KOPT-K1 (cell line): Measurements from ENCODE around the gene CCL18.
"Not testable (repeated sequence)": the region's sequence is repeated elsewhere in the genome, so short reads cannot be mapped to it uniquely, and the experiment has no call there.

Experiments
- H3K27ac ChIP-seq: fragments of 200-600 bp; sonication (generic); 2 replicates; pipeline ENCODE4 v1.5.1; 2016; ENCODE audit warnings: antibody characterized with exemption, mild to moderate bottlenecking, low read depth, low read length; ENCODE audit not compliant: poor library complexity, severe bottlenecking
- H3K36me3 ChIP-seq: fragments of 200-600 bp; sonication (generic); 2 replicates; pipeline ENCODE4 v1.5.1; 2017; ENCODE audit warnings: antibody characterized with exemption, mild to moderate bottlenecking, low read length, moderate library complexity; ENCODE audit not compliant: insufficient read depth
- H3K9me3 ChIP-seq: fragments of 200-600 bp; sonication (generic); 2 replicates; pipeline ENCODE4 v1.5.1; 2017; ENCODE audit warnings: antibody characterized with exemption, low read length, mild to moderate bottlenecking; ENCODE audit not compliant: insufficient read depth, poor library complexity, severe bottlenecking

CCL18 gene

DNA sequence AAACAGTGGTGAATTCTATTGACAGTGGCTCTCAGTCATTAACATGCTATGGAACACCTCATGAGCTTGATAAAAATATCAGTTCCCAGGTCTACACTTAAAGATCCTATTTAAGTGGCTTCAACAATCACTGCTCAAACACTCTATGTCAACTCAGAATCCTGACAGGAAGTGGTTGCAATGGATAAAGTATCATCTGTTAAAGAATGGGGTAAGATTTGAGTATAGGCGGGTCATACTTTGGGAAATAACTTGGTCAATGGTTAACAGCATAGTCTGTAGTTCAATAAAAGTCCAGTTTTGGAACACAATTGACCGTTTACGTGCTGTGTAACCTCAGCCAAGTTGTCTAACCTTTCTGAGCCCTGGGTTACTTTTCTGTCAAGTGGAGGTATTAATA, 23.4 kb downstream of the CCL18 start:
- not testable (repeated sequence) for H3K36me3 ChIP-seq, H3K9me3 ChIP-seq, H3K27ac ChIP-seq

DNA sequence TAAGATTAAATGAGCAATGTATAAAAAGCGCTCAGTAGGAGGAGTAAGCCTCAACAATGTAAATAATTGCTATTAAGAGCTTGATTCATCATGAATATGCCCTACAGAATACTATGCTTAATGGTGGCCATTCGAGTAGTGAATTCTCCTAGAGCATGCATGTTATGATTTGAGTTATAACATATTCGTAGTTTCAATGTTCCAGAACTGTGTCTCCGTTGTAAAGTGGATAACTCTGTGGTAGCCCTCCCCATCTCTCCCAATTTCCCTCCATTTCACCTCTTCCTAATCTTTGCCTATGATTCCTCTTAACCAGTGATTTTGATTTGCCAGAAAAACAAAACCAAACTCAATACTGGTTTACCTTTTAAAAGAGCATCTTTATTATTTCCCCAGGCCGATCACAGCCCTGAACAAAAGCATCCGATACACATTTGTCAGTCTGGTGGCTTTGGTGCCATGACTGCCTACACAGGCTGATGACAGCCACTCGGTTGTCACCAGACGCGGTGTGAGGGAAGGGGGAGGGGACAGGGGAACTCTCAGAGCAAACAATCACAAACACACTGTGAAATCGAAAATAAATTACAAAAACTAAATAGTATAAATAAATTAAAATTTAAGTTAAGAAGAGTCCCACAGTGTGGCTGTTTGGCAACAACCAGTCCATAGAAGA, 24.0 kb downstream of the CCL18 start:
- not testable (repeated sequence) for H3K36me3 ChIP-seq, H3K9me3 ChIP-seq, H3K27ac ChIP-seq

DNA sequence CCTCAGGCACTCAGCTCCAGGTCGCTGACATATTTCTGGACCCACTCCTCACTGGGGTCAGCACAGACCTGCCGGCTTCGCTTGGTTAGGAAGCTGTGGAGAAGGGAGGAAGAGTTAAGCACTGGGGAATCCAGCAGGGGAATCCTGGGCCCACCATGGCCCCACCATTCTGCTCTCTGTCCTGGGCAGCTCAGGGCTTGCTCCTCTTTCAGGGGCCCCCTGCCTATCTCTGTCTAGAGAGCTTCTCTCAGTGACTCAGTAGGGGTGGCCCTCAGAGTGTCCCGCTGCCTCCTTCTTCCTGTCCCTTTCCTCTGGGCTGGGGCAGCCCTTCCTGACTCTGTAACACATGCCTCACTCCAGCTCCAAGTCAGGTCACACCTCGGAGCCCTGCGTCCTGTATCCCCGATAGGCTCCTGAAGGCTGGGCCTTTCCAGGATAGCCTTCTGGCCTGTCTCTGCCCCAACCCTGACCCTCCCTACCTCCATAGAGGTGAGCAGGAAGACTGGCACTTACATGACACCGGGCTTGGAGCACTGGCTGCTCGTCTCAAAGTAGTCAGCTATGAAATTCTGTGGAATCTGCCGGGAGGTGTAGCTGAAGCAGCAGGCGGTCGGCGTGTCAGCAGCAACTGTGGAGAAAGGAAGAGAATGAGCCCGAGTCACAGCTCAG, 24.7 kb downstream of the CCL18 start:
- no peaks in the 10 kb centered on the region for H3K9me3 ChIP-seq
- no peak overlapping the region for H3K27ac ChIP-seq
- no peaks in the 10 kb centered on the region for H3K36me3 ChIP-seq

DNA sequence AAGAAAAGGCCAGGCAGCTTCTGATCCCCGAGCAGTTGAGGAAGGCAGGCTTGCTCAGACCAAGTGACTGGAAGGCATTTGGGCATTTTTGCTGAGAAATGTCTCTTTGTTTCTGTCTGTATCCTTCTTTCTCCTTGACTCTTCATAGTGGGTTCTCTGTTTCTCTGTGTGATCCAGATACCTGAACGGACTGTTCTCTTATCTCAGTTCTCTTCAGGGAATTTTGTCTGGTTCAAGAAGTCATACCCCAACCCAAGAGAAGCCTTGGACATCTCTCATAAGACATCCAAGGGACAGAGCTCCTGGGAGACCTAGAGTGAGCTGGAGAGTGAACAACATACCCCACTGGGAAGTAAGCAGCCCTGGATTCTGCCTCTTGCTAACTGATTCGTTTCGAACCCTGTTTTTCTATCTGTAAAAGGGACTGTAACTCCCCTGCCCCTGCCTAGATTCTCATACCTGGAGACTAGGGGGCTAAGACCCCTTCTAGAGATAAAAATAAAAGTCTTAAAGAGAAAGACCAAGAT, 25.3 kb downstream of the CCL18 start:
- Histone ChIP-seq H3K36me3 (no peaks in the 10 kb centered on the region), H3K9me3 (no peaks in the 10 kb centered on the region), H3K27ac (no peak overlapping the region)

DNA sequence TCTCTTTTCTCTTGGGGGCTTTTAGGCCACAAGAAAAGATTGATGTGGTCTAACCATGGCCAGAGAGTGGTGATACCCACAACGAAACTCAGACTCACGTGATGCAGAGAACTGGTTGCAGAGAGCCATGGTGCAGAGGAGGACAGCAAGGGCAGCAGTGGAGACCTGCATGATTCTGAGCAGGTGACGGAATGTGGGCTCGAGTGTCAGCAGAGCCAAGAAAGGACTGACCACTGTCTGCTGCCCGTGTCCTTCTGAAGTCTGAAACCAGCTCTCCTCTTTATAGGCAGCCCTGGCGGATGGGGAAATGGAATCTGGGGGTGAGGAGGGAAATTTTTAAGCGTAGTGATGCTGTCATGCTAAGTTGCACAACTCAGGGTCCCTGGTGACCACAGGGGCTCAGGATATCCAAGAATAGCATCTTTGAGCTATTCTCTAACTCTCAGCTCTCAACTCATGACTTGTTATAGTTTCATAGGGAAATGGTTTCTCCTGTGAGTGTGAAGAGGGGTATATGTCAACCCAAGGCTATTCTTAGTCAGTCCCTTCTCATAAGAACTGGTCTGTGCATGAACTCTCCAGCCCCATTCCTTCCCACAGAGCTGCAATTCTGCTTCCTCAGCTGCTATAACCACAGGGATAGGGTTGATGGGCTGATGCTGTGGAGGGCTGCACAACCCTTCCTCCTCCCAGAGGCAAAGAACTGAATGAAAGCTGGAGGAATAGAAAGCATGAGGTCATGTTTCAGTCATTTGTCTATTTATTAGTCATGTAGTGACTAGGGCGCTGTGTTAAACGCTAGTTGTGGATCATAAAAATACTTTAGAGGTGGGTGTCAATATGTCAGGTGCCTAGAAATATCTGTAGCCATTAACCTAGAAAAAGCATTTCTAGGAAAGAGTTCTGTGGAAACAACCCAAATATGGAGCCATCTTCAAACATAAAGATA, 26.1 kb downstream of the CCL18 start, which contains the start of gene CCL3:
Gene CCL3 (minus strand): TSS at position 256 of the 949 bp plus-strand sequence. CDS start 85 bp downstream, at position 171.
- no peaks in the 10 kb centered on the region for H3K9me3 ChIP-seq
- H3K36me3 ChIP-seq = no peaks in the 10 kb centered on the region
- H3K27ac ChIP-seq = no peak within 1 kb of the TSS

DNA sequence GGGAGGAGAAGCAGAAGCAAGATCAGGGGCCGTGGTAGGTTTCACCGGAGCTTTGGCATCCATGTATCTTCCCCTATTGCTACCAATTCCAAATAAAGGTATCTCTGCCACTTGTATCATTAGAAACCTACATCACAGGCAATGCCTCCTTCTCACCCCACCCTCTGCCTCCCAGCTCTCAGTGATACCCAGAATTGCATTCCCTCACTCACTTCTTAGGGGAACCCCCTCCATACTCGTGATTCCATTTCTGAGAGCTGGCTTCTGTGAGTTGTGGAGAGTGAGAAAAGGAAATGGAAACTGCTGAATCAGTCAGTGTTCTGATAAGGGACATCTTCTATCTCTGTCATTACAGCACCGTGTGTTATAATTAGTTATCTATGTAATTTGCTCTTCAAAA, 28.2 kb downstream of the CCL18 start:
- no peaks in the 10 kb centered on the region for H3K9me3 ChIP-seq
- no peak overlapping the region for H3K27ac ChIP-seq
- H3K36me3 ChIP-seq = no peaks in the 10 kb centered on the region

DNA sequence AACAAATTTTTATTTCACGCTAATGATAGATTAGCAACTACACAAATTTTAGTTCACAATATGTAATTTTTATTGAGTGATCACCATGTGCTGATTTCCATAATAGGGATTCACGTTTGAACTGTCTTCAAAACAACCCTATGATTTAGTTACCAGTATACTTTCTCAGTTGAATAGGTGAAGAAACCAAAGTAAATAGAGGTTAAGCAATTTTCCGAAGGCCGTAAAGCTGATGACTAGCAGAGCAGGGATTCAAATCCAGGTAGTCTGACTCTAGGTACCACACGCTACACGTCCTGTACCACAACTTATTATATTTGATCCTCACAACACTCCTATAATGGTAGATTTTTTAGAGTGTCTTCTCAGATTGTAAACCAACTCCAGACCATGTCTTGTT, 28.6 kb downstream of the CCL18 start:
- not testable (repeated sequence) for H3K36me3 ChIP-seq, H3K9me3 ChIP-seq, H3K27ac ChIP-seq

DNA sequence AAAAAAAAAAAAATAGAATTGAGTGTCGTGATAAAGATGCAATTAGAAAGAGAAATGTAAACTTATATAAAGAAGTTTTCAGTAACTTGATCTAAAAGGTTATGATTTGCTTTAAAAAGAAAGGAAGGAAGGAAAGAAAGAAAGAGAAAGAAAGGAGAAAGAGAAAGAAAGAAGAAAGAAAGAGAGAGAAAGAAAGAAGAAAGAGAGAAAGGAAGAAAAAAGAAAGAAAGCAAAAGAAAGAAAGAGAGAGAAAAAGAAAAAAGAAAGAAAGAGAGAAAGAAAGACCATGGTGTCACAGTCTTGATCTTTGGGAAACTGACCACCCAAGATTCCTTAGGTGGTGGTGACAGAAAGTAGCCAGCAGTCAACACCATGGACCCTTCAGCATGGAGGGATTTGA, 30.2 kb downstream of the CCL18 start:
- no peak overlapping the region for H3K27ac ChIP-seq
- H3K36me3 ChIP-seq = no peaks in the 10 kb centered on the region
- H3K9me3 ChIP-seq = no peaks in the 10 kb centered on the region

DNA sequence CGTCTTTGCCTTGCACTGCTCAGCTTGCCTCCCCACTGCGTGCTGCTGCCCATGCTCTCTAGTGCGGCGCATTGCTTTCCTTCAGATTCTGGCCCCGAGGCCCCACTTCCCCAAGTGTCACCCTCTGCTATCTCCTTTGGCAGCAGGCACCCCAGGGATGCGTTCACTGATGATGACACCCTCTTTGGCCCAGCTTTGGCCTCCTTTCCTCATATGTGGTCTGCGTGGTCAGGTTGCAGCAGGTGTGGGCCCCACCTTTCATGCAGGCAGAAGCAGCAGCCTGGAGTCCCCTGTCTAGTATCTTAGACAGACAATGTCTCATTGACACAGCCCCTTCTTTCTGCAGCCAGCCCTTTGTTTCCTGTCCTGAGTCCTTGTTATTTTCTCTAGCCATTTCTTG, 30.7 kb downstream of the CCL18 start:
- no peak overlapping the region for H3K27ac ChIP-seq
- H3K9me3 ChIP-seq = no peaks in the 10 kb centered on the region
- H3K36me3 ChIP-seq = no peaks in the 10 kb centered on the region

DNA sequence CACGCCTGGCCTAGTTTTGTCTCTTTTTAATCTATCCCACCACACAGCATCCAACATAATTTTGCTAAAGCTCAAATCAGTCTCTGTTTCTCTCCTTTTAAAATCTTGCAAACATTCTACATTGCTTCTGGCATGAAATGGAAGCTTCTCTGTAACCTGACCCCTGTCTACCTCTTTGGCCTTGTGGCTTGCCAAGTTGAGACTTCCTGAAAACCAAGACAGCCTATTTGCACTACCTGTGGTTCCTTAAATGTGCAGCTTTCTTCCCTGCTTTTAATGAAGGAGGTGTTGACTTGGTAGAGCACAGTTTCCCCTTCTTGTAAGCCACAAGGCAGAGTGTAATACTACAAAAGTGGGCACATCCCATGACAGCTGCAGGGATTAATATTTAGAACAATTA, 31.9 kb downstream of the CCL18 start:
- H3K9me3 ChIP-seq = no peaks in the 10 kb centered on the region
- no peak overlapping the region for H3K27ac ChIP-seq
- H3K36me3 ChIP-seq = no peaks in the 10 kb centered on the region

DNA sequence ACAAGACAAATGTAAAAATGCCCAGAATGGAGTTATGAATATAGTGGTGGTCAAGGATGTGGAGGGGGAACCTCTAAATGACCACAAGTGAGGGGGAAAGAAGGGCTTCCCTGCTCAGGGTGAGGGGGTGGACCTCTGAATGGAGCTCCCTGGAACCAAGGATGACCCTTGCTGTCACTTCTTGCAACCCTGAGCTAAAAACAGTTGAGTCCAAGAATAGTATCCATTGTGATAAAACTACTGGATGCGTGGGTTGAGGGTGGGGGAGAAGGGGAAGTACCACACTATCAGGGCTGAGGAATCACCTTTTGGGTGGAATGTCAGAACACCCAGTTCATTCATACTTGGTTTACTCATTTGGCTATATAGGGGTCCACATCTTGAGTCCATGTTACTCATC, 34.9 kb downstream of the CCL18 start:
- not testable (repeated sequence) for H3K27ac ChIP-seq, H3K9me3 ChIP-seq, H3K36me3 ChIP-seq

DNA sequence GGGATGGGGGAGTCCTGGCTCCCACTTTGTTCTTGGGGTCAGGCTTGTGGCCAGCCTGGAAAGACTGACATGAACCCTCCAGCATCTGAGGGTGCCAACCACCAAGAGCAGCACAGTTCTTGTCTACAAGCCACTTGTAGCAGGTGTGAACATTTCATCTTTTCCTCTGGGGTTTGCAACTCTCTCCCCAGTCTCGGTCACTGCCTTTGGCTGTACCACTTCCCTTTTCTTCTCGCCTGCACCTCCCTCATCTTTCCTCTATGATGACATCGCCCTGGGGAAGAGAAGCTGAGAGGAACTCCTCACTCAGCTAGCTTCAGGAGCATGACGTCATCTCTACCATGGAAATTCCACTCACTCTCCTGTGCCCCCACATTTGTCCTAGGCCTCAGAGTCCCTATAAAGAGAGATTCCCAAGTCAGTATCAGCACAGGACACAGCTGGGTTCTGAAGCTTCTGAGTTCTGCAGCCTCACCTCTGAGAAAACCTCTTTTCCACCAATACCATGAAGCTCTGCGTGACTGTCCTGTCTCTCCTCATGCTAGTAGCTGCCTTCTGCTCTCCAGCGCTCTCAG, 39.4 kb downstream of the CCL18 start, which contains the start of gene CCL4:
Gene CCL4 (plus strand): TSS at position 427 of the 575 bp plus-strand sequence. CDS start 79 bp downstream, at position 506.
- H3K27ac ChIP-seq, H3K9me3 ChIP-seq, H3K36me3 ChIP-seq: not testable (repeated sequence)

DNA sequence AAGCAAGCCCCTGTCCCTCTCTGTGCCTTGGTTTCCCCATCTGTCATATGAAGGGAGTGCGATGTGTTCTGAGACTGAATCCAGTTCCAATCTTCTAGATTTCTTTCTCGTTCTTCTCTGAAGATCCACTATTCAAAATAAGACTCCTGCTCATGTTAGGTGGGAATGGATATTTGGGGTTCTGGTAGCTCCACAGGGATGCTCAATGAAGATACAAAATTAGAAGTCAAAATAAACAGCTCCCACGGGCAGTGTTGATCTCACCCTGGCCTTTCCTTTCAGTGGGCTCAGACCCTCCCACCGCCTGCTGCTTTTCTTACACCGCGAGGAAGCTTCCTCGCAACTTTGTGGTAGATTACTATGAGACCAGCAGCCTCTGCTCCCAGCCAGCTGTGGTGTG, 40.2 kb downstream of the CCL18 start:
- not testable (repeated sequence) for H3K27ac ChIP-seq, H3K36me3 ChIP-seq, H3K9me3 ChIP-seq

DNA sequence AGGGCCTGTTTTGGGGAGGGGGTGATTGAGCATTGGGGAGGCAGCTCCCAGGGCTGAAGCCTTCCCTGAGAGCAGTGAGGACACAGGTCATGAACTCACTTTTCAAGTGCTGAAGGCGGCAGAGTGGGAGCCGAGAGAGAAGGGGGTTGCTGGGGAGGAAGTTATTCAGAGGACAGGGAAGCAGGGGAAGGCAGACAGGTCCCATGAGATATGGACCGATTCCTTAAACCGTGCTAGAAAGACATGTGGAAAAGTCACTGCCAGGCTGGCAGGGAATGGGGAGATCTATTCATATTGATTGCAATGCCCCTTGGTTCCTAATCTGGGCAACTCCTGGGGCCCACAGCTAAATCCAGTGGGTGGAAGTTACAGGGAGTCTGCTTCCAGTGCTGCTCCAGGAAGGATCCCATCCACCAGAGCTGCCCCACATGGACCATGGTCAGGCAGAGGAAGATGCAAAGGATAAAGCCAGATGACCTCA, 40.7 kb downstream of the CCL18 start:
- Histone ChIP-seq H3K9me3 (no peaks in the 10 kb centered on the region), H3K36me3 (no peaks in the 10 kb centered on the region), H3K27ac (no peak overlapping the region)
